Stimulated activated CD4-positive, alpha-beta T cell treated with anti-CD3 and anti-CD28 coated beads, Interleukin-12 subunit alpha, Interleukin-12 subunit beta, amount 100 ng/mL, for 48 hours (primary cell): ENCODE data around the gene SDHAF3.
A peak's percentile ranks its signal among the peaks of the same experiment; 100 is the strongest.
"Not testable (repeated sequence)": the region's sequence is repeated elsewhere in the genome, so short reads cannot be mapped to it uniquely, and the experiment has no call there.

ENCODE experiments used
- DNase-seq, 3 donors: peaks; one replicate each; pipeline ENCODE4 v3.0.0-alpha.2; 2020; ENCODE audit warnings: low read depth in 2 of 3, low spot score in 1 of 3

Gene SDHAF3

DNA sequence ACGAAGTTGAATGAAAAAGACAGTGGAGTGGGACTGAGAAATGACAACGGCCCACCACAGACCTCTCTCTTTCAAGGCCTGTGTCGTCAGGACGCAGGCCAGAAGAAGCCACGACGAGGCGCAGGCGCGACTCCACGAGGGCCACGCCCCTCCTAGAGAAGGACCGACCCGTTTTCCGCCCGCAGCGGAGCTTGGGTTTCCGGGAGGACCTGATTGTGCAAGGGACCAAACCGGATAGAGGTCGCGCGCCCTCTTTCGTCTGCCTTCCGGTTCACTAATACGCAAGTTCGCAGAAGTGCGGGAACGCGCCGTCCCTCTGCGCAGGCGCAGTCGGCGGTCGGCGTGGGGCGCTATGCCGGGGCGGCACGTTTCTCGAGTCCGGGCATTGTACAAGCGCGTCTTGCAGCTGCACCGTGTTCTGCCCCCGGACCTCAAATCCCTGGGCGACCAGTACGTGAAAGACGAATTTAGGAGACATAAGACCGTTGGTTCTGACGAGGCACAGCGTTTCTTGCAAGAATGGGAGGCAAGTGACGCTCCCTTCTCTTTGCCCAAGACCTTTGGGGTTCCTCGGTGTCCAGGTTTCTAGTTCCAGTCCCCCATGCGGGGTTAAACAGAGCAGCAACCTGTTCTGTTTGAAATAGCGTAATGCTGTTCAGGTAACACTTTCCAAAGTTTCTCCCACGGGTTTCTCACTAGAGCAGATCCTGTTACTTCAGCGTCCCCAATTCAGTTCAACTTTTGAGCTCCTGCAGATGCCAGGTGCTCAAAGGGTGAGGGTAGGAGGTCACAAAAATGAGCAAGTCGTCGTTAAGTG is at the start of gene SDHAF3:
SDHAF3 (plus strand) TSS at position 327 of the 817 bp plus-strand sequence; CDS start at position 353, 26 bp downstream.
- DNase-seq: peak; percentile 95 to 98 (median 97)

DNA sequence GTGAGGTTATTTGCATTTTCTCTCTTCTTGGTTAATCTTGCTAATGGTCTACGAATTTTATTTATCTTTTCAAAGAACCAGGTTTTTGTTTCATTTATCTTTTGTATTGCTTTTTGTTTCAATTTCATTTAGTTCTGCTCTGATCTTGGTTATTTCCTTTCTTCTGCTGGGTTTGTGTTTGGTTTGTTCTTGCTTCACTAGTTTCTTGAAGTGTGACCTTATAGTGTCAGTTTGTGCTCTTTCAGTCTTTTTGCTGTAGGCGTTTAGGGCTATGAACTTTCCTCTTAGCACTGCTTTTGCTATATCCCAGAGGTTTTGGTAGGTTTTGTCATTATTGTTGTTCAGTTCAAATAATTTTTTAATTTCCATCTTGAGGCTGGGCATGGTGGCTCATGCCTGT is 45.5 kb upstream of the SDHAF3 start:
- not testable (repeated sequence) for DNase-seq

DNA sequence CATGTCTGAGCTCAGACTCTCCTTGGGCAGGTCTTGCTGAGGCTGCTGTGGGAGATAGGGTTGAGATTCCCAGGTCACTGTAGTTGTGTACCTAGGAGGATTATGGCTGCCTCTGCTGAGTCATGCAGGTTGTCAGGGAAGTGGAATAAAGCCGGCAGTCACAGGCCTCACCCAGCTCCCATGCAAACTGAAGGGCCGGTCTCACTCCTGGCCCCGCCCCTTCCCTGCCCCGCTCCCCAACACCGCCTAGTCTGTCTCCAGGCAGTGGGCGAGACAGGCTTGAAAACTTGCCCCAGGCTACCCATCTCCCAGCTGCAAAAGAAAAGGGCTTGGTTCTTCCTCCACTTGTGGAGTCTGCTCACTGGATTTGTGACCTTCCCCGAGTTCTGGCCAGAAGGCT is 41.6 kb upstream of the SDHAF3 start:
- DNase-seq: no peak

DNA sequence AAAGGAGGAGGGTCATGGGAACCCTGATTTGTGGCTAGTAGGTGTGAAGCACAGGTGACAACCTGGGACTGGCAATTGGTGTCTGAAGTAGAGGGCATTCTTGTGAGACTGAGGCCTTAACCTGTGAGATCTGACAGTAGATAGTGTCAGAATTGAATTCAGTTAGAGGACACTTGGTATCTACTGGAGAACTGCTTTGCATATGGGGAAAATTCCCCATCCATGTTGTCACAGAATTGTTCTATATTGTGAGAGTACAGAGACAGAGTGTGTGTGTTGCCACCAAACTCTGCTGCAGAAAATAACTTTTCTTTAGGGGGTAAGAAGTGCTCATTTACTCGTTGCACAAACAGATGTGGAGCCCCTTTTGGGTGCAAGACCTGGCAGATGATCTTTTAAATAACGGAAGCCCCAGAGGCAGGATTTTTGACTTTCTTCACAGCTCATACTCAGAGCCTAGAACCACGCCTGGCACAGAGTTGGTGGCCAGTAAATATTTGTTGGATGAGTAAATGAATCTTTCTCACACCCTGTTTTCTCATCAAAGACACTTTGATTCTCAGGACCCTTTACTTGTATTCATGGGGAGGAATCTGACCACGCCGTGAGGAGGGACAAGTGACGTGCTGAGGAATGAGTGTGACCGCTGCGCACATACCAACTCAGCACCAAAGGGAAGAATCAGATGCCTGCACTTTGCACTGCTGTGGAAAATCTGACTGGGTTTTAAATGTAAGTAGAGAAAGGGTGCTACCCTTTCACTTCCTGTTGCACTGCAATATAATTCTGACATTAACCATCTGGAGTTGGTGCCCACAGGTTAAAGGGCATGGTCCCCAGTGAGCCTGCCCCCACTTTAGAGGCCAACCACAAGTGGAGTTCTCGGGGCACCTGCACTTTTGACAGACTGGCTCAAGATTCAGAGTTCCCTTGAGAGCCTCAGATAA is 39.2 kb upstream of the SDHAF3 start:
- no peak for DNase-seq

DNA sequence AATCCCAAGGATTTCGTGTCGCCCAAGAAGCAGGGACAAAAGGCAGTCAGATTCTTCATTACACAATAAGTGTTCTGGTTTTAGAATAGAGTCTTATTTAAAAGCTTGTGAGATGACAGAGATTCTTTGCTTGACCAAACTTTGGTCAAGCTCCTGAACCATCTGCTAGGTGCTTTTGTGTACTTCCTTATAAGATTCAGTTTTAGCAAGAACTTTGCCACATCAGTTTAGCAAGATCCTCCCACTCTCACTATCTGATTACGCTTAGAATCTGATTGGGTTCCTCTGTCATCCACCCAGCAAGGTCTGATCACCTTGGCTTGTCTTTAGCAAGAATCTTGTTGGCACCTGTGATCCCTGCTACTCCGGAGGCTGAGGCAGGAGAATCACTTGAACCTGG is 38.2 kb upstream of the SDHAF3 start:
- no peak for DNase-seq

DNA sequence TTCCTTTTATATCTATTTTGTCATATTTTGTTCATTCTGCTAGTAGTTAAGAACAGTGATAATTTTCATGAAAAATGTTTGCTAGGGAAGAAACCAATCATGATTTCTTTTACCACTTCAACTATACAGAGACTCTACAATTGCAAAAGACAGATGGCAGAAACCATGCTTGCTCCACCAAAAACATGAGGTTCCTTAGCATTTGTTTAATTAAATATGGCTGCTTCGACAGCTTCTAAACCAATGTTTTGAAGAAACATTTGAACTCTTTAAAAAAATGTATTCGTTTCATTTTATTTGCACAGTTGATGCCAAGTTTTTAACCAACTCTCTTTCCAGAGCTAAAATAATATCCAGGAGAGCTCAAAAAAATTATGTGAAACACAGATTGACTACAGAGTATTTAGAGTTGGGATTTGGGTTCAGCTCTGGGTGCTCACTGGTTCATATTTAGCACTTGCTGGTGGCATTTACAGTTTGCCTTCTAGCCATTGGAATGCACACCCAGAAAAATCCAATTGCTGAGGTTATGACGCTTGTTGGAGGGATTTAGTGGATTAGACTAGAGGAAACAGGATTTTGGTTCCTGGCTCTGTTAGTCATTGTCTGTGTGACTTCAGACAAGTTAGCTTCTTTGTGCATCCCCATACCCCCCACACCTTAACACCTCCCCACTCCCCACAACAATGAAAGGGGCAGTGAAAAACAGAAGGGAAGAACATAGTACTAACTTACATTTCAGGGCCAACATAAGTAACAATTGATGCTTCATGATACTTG is 35.8 kb upstream of the SDHAF3 start:
- no peak for DNase-seq

DNA sequence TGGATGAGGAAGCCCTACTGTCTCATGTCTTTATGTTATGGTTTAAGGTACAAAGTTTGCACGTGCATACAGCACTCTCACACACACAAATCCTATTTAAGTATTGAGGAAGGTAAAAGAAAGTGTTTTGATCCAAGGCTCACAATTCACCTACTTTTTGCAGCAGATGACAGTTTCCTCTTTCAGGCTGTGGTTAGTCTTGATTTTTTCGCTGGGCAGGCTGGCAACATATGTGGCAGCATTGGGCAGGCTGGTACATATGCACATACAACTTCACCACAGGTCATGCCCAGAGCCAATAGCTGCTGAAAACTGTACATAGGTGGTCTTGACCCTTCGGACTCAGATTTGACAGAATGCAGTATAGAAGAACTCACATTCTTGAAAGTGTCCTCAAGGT is 29.1 kb upstream of the SDHAF3 start:
- DNase-seq: no peak

DNA sequence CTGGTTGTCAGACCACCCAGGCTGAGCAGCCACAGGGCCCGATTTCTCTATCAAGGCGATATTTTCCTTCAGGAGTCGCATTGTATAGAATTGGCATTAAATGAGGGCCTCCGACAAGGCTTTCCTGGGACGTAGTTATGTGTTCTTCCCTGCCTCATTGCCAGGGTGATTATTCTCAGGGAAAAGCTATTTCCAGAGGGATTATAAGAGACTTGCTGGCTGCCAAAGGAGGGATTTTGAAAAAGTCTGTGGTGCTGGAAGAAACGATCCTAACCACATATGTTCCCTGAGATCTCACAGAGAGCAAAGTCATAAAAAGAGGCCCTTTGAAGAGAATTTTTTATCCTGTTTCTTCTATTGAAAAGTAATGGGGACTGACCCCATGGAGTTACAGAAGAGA is 27.7 kb upstream of the SDHAF3 start:
- no peak for DNase-seq

DNA sequence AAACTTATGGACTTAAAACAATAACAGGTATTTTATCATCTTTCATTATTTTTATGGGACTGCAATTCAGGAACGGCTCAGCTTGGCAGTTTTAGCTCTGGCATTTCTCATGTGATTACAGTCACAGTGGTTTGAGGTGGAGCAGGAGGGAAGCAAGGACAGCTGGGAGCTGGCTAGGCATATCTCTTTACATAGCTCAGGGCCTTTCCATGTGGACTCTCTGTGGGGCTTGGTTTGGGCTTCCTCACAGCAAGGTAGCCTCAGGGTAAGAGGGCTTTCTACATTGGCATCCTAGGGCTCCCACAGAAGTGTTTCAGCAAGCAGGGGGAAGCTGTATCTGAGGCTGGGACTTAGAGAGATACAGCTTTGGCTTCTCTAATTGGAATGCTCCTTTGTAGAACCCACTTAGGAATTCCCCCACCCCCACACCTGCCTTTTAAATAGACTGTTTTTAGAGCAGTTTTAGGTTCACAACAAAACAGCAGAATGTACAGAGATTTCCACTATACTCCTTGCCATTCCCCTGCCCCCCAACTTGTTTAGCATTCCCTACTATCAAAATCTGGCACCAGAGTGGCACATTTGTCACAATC is 26.6 kb upstream of the SDHAF3 start:
- no peak for DNase-seq

DNA sequence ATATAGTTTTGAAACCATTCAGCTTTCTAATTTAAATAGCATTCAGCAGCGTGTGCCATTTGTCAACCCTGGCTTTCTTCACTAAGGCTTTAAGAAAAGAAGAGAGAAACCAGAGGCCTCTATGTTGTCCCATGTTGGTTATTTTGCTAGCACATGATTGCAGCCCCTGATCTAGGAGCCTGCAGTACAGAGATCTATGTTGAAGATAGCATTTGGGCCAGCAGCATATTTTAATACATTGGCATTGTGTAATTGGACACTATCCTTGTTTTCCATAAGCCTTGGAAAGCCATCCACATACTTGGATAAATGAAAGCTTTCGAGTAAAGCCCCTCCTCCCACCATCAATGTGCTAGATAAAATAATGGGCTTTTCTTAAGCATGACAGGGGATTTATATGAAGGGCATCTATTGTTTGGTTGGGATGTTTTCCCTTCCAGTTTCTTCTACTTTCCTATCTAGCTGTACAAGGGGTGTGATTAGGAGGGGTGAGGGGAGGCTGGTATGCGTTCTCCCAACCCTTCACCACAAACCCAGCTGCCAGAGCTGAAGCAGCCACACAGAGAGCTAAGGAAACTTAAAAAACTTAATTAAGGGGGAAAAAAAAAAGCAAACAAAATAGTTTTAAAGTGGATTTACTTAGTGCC is 23.1 kb upstream of the SDHAF3 start:
- DNase-seq: no peak

DNA sequence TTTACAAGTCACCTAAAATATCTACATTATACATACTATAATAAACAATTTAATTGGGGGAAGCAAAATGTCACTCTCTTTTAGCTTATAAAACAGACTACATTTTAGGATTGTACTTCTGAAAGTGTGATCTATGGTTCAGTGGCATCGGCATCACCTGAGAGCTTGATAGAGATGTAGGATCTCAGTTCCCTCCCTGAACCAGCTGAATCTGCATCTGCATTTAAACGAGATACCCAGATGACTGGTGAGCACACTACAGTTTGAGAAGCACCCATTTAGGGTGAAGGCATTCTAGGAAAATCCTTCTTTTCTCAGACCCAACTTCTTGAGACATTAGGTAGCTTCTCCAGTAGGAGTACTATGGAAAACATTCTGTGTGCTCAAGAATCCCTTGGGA is 21.5 kb upstream of the SDHAF3 start:
- no peak for DNase-seq

DNA sequence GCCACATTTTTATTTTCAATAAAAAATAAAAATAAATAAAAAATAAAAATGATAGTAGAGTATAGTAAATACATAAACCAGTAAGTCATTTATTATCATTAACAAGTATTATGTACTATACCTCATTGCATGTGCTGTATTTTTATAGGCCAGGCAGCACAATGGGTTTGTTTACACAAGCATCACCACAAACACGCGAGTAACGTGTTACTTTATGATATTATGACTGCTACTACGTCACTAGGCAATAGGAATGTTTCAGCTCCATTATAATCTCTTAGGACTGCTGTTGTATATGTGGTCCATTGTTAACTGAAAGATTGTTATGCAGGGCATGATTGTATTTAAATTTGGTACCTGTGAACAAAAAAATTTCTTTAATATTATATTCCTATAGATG is 20.8 kb upstream of the SDHAF3 start:
- no peak for DNase-seq

DNA sequence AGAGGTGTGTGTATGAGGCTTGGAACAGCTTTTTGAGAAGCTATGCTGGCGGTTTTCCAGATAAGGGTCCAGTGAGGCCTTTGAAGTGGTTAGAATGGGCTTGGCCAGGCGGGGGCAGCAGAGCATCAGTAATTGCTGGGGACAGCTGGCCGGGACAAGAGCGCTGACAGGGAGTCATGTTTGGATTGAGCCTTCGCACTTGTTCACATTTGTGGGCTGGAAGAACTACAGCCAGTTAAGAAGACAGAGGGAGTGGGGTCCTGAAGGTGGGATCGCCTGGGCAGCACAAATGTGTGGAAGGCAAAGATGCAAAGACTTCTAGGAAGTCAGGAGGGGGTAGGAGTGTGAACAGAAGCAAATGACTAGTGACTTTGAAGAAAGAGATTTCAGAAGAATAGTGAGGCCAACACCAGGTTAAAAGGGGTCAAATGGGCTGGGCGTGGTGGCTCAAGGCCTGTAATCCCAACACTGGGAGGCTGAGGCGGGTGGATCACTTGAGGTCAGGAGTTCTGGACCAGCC is 12.7 kb upstream of the SDHAF3 start:
- peak; percentile 47 to 72 (median 64) for DNase-seq

DNA sequence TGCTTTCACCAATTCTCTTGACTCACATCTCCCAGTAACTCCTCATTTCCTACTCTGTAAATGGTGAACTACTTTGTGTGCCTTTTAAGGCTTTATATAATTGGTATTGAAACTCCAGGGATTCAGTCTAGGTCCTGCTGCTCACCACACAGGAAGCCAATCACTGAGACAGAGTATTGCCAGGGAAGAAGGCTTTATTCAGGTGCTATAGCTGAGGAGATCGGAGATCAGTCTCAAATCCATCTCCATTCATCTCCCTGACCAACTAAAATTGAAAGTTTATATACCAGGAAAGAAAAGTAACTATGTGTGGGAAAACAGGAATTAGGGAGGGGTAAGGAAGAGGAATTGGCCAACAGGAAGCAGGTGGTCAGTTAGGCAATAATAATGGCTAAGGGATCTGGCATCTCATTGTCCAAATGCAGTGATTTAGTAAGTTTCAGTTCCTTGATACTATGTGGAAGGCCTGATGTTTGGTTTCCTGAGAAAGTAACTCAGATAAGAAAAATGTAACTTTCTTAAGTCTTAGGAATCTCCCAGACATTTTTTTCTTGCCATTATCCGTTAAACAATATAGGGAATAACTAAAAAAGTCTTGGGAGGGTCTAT is 10.2 kb upstream of the SDHAF3 start:
- no peak for DNase-seq

DNA sequence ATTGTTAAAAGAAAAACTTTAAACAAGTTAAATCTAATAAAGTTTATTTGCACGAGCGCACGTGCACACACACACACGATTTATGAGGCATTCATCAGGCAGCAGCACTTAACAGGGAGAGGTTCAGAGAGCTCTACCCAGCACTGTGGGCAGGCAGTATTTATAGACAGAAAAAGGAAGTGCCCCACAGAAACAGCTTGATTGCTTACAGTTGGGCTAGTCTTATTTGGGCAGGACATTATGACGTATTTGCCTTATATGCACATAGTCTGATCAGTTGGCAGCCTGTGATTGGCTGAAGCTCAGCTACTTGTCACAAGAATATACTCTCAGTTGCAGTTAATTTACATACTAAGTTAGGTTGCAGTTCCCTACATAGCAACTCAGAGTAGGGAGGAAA is 1.2 kb upstream of the SDHAF3 start:
- DNase-seq: no peak

DNA sequence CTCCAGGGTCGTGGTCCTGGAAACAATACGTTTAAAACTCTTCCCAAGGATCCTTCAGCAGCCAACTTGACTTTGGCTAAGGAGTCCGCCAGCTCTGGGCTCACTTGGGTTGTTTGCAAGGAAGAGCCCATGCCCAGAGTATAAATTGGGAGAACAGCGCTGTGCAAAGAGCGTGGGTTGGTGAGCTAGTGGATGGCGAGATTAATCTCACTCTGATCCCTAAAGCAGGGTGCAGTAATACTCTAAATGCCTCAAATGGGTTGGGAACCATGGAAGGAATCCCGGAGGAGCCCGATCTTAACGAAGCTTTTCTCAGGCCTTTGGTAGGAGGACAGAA is 495 bp upstream of the SDHAF3 start:
- DNase-seq: no peak

DNA sequence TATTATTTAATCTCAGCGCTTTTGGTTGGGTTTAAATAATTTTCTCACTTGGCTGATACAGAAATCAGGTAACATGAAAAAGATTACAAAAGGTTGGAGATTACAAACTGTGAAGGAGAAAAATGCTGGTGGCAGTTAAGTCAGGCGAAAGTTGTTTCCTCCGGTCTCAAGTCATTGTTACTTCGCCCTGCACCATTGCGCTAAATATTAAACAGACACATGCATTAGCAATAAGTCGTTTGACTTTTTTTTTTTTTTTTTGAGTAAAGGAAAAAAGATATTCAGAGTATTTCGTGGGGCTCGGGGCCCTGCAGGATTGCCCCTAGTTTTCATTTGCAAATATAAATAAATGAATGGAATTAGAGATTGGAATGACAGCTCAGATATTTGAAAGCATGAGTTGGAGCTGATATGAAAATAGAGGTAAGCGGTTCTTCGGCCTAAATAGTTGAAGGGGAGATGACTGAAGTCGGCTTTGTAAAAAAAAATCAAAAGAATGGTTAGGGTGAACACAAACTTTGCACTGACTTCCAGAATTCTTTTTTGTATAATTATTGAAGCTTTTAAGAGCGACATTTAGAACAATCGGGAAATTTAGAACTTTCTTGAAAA is 914 bp downstream of the SDHAF3 start:
- no peak for DNase-seq

DNA sequence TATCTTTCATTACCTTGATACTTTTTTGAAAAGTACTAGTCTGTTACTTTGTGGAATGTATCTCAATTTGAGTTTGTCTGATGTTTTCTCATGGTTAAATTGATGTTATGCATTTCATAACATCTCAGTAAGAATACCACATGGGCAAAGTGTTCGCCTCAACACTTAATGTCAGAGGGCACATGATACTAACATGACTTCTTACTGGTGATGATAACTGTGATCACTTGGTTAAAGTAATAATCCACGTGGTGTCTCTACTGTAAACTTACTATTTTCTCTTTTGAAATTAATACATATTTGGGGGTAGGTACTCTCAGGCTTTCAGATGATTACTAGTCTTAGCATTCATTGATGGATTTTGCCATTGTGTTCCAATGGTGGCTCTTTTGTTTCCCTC is 2.2 kb downstream of the SDHAF3 start:
- DNase-seq: no peak

DNA sequence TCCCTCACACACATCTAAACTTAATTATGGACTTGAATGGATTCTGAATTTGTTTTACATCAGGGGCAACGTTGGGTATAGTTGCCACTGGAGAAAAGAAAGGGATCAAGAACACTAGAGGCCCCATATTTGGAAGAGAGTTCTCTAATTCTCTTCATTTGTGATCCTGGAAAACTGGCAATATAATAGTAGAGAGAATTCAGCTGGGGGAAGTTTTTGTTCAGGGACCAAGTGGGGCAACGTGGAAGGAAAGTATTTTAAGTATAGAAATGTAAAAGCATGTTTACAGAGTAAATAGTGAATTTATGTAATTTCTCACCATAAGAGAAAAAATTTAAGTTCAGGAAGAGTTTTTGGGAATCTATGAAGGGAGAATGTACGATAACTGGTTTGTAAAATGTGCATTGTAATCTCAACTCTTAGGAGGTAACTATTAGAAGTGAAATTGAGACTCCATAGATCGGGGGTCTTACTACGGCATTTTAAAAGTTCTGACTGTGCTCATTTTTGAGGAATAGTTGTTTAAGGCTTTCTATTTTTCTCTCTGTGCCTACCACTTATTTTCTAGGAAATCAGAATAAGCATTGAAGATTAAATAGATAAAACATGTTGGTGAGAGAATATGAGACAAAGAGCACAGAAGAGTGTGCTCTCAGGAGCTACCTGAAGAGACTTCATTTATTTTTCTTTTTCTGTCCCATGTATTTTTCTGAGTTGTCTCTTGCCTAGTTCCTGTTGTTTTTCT is 3.4 kb downstream of the SDHAF3 start:
- DNase-seq: no peak
